GM12878 (cell line): ENCODE results near the gene LAMA5. TPM values are rescaled to one million over a fixed set of nuclear protein-coding genes. Genes with fewer than 3 reads are reported as not detected.

Experiments used
- ATAC-seq: fragments of 200-7000 bp; cut with Tn5 transposase; 3 replicates; pipeline ENCODE4 v1.9.1; 2020; ENCODE audit warnings: mild to moderate bottlenecking, moderate library complexity
- BruUV-seq: library from RNA; stranded (reverse); fragments of 400-500 nt; replicated peaks from 2 replicates; lab custom pipeline; 2021; lab: Mats Ljungman, UMichigan
- CTCF ChIA-PET: fragments of 300-600 bp; sonication (Branson Sonifier 250); formaldehyde crosslinking; extraction: SDS; loops from one replicate; lab custom pipeline; 2021; ENCODE audit warnings: inconsistent platforms; lab: Yijun Ruan, JAX
- POLR2A ChIA-PET: fragments of 350-600 bp; formaldehyde crosslinking; extraction: SDS; loops from one replicate; lab custom pipeline; 2021; ENCODE audit warnings: inconsistent platforms; lab: Charles Lee
- RAD21 ChIA-PET: fragments of 300-600 bp; sonication (Branson Sonifier 250); formaldehyde crosslinking; loops from one replicate; lab custom pipeline; 2023; ENCODE audit warnings: antibody characterized with exemption; ENCODE audit not compliant: unreplicated experiment; lab: Charles Lee
- SMC1A ChIA-PET: fragments of 300-600 bp; sonication (Branson Sonifier 250); formaldehyde crosslinking; loops from one replicate; lab custom pipeline; 2023; ENCODE audit not compliant: unreplicated experiment, uncharacterized antibody; lab: Charles Lee
- DNase-seq: peaks from one replicate; pipeline ENCODE4 v3.0.0-alpha.2; 2011; ENCODE audit warnings: low read depth, low spot score
- FAIRE-seq: peaks from 3 replicates; lab custom pipeline; 2011; peaks lifted over from hg19 to GRCh38; lab: Jason Lieb, UNC
- H2AFZ ChIP-seq: 2 replicates; pipeline ENCODE4 v1.6.0; 2011; ENCODE audit warnings: low read depth, low read length, control low read depth; ENCODE audit not compliant: control insufficient read depth
- H3K27ac ChIP-seq: 2 replicates; pipeline ENCODE4 v1.5.1; 2011; ENCODE audit warnings: control low read depth; ENCODE audit not compliant: control insufficient read depth, insufficient read depth
- H3K27me3 ChIP-seq, 2 experiments: replicated peaks in 1 of 2; 2 replicates each; pipeline versions ENCODE4 v1.6.0 to v1.6.1; 2011; ENCODE audit warnings: low read length in 1 of 2; ENCODE audit not compliant: control insufficient read depth in 2 of 2, insufficient read depth in 2 of 2
- H3K36me3 ChIP-seq, 2 experiments: 2 replicates each; pipeline ENCODE4 v1.5.1; 2011; ENCODE audit warnings: low read length in 1 of 2; ENCODE audit not compliant: control insufficient read depth in 2 of 2, insufficient read depth in 2 of 2
- H3K4me1 ChIP-seq: 2 replicates; pipeline ENCODE4 v1.6.1; 2011; ENCODE audit warnings: mild to moderate bottlenecking, low read length, moderate library complexity, mixed read lengths; ENCODE audit not compliant: control insufficient read depth, insufficient read depth
- H3K4me2 ChIP-seq: 2 replicates; pipeline ENCODE4 v1.6.0; 2011; ENCODE audit warnings: control low read depth; ENCODE audit not compliant: control insufficient read depth, insufficient read depth
- H3K4me3 ChIP-seq: fragments of 200-600 bp; sonication (generic); 2 replicates; pipeline ENCODE4 v1.5.1; 2016
- H3K79me2 ChIP-seq: 2 replicates; pipeline ENCODE4 v1.6.0; 2011; ENCODE audit warnings: low read length; ENCODE audit not compliant: control insufficient read depth, insufficient read depth
- H3K9ac ChIP-seq: 2 replicates; pipeline ENCODE4 v1.8.0; 2011; ENCODE audit warnings: low read length, control low read depth, mixed read lengths; ENCODE audit not compliant: control insufficient read depth, insufficient read depth
- H3K9me3 ChIP-seq: replicated peaks from 3 replicates; pipeline ENCODE4 v1.5.1; 2011; ENCODE audit warnings: mild to moderate bottlenecking, low read length; ENCODE audit not compliant: control insufficient read depth, insufficient read depth
- H4K20me1 ChIP-seq: 2 replicates; pipeline ENCODE4 v1.6.0; 2011; ENCODE audit not compliant: control insufficient read depth, insufficient read depth
- BCL11A ChIP-seq: IDR thresholded peaks from 2 replicates; pipeline ENCODE4 v1.6.1; 2011; ENCODE audit warnings: low read depth, low read length
- CHD1 ChIP-seq: IDR thresholded peaks from 2 replicates; pipeline ENCODE4 v1.6.1; 2012; ENCODE audit warnings: low read depth, low read length, improper control_type of control experiment
- DPF2 ChIP-seq: fragments of 450-650 bp; IDR thresholded peaks from 2 replicates; pipeline ENCODE4 v1.6.1; 2017; ENCODE audit warnings: mild to moderate bottlenecking
- ESRRA ChIP-seq: IDR thresholded peaks from 2 replicates; pipeline ENCODE4 v1.6.1; 2012; ENCODE audit warnings: mild to moderate bottlenecking, low read length, improper control_type of control experiment
- FOXM1 ChIP-seq: IDR thresholded peaks from 2 replicates; pipeline ENCODE4 v1.6.1; 2012; ENCODE audit warnings: low read depth, mild to moderate bottlenecking, inconsistent platforms, low read length, moderate library complexity
- IRF4 ChIP-seq: IDR thresholded peaks from 2 replicates; pipeline ENCODE4 v1.6.1; 2011; ENCODE audit warnings: low read depth, low read length
- LARP7 ChIP-seq: fragments of 450-650 bp; IDR thresholded peaks from 2 replicates; pipeline ENCODE4 v1.6.1; 2017; ENCODE audit warnings: mild to moderate bottlenecking
- NFIC ChIP-seq: IDR thresholded peaks from 2 replicates; pipeline ENCODE4 v1.6.1; 2012; ENCODE audit warnings: low read depth, mild to moderate bottlenecking, inconsistent platforms, low read length, moderate library complexity
- RAD21 ChIP-seq: IDR thresholded peaks from 2 replicates; pipeline ENCODE4 v1.6.1; 2011; ENCODE audit warnings: mild to moderate bottlenecking, low read depth, low read length, moderate library complexity; ENCODE audit not compliant: insufficient read depth
- SMARCA5 ChIP-seq: fragments of 450-650 bp; IDR thresholded peaks from 2 replicates; pipeline ENCODE4 v1.6.1; 2017; ENCODE audit warnings: mild to moderate bottlenecking
- SPI1 ChIP-seq: IDR thresholded peaks from 2 replicates; pipeline ENCODE4 v1.6.1; 2011; ENCODE audit warnings: low read depth, mild to moderate bottlenecking, low read length, moderate library complexity, borderline replicate concordance; ENCODE audit not compliant: insufficient read depth
- STAT1 ChIP-seq: fragments of 450-650 bp; conservative IDR thresholded peaks from 2 replicates; pipeline ENCODE4 v1.6.1; 2014; ENCODE audit warnings: antibody characterized with exemption, mild to moderate bottlenecking
- SUZ12 ChIP-seq: fragments of 200-600 bp; sonication (generic); IDR thresholded peaks from one replicate; pipeline ENCODE4 v1.6.1; 2018; ENCODE audit warnings: antibody characterized with exemption, mild to moderate bottlenecking; ENCODE audit not compliant: unreplicated experiment
- TAF1 ChIP-seq: IDR thresholded peaks from 2 replicates; pipeline ENCODE4 v1.6.1; 2011; ENCODE audit warnings: mild to moderate bottlenecking, low read depth, low read length, borderline replicate concordance
- TCF3 ChIP-seq: IDR thresholded peaks from 2 replicates; pipeline ENCODE4 v1.6.1; 2012; ENCODE audit warnings: low read depth, mild to moderate bottlenecking, low read length, borderline replicate concordance; ENCODE audit not compliant: insufficient read depth
- ZBTB33 ChIP-seq: fragments of 450-650 bp; IDR thresholded peaks from 2 replicates; pipeline ENCODE4 v1.6.1; 2017; ENCODE audit warnings: mild to moderate bottlenecking
- WGBS: methylation state at CpG from one replicate; pipeline ENCODE4 v1.1.6; 2016; ENCODE audit warnings: low lambda C conversion rate; ENCODE audit not compliant: insufficient replicate concordance, insufficient coverage; ENCODE audit errors: missing lambda C conversion rate; 5-methylcytosine and 5-hydroxymethylcytosine counted together
- in situ Hi-C: fragments of 300-500 bp; cut with MboI; formaldehyde crosslinking; loops from 9 replicates; pipeline ENCODE4 v1.14.3; 2018; ENCODE audit warnings: mixed read lengths
- intact Hi-C: fragments of 100-400 bp; cut with micrococcal nuclease; formaldehyde crosslinking; loops from one replicate; pipeline ENCODE4 v1.14.2; 2022; ENCODE audit not compliant: unreplicated experiment
- polyA plus RNA-seq, 11 experiments: library from polyadenylated mRNA; depleted of rRNA in 4 of 11; unstranded in 6 of 11; stranded (reverse) in 5 of 11; fragments of >200 nt; fragmentation: Nextera tagmentation in 4 of 11; fragmentation: Illumina TruSeq in 1 of 11; extraction: Ambion mirVana in 4 of 11; extraction: Trizol in 1 of 11; gene quantifications; 1 replicate in 1 of 11; 2 replicates in 10 of 11; pipeline versions ENCODE4 v1.2.1 to v1.2.3, GENCODE V29; 2011 to 2016; ENCODE audit warnings: inconsistent platforms in 2 of 11, missing spikeins in 2 of 11, low read depth in 1 of 11
- total RNA-seq, 4 experiments: library from RNA; depleted of rRNA in 3 of 4; stranded (reverse); fragments of >200 nt in 3 of 4; fragmentation: Illumina TruSeq in 1 of 4; extraction: Trizol in 1 of 4; gene quantifications; 2 replicates each; pipeline versions ENCODE4 v1.2.1 to v1.2.3, GENCODE V29; 2013 to 2021
- TF ChIP-seq, protein P1 (sequence below): fragments of 450-650 bp; IDR thresholded peaks from 2 replicates; pipeline ENCODE4 v1.6.1; 2018; ENCODE audit warnings: borderline replicate concordance, mild to moderate bottlenecking; ENCODE audit not compliant: partially characterized antibody
- TF ChIP-seq, protein P2 (sequence below): fragments of 450-650 bp; IDR thresholded peaks from 2 replicates; pipeline ENCODE4 v1.6.1; 2016; ENCODE audit warnings: mild to moderate bottlenecking

Gene LAMA5
- total and polyA plus RNA-seq, 10 of the 15 experiments (the other 5 are each of a cell fraction or from before 2014, with no cell fraction given): 0.09 to 3.1 (median 1.6) TPM; not detected in 3

DNA sequence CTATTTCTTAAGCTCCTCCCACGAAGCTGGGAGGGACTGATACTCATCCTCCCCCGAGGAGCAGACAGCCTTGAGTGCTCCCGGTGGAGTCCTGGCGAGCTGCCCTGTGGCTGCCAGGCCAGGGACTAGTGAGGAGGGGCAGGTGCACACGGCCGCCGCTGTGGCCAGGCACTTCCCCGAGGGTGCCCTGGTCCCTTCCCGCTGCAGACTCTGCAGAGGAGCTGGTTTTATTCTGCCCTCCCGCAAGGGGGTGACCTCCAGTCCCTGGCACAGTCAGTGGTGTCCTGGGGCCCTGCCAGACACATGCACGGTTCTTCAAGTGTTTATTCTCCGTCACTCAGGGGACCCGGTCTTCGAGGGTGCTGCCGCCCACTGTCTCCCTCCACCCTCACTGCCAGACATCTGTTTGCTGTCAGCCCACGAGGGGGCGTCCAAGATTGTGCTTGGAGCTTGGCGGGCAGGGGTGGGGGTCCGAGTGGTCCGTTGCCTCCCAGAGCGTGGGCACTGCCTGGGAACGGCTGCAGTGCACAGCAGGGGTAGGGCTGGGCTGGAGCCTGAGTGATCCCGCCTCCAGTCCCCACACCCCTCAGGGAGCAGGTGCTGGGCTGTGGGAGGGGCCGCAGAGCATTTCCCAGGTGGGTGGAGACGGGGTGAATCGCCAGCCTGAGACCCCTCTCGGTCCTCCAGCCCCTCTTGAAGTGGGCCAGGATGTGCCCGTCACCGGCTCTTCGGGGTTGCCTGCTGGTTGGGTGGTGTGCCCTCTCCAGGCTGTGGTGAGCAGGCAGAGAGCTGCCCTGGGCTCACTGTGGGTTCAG lies 43.0 kb upstream of the LAMA5 start:
- DNase-seq: no peak
- TF ChIP-seq TCF3 (no peak), IRF4 (no peak), RAD21 (peak; percentile 49), NFIC (no peak), STAT1 (no peak), DPF2 (0 out of 2 replicates have a peak, but pooled peaks have one; percentile 24), ZBTB33 (no peak), ESRRA (no peak), SUZ12 (no peak), SMARCA5 (0 out of 2 replicates have a peak, but pooled peaks have one; percentile 25), SPI1 (no peak), TAF1 (no peak), BCL11A (no peak), CHD1 (no peak), LARP7 (peak; percentile 48; the same call in 1 of the 2 replicates), FOXM1 (no peak)
- TF ChIP-seq, protein P1, sequence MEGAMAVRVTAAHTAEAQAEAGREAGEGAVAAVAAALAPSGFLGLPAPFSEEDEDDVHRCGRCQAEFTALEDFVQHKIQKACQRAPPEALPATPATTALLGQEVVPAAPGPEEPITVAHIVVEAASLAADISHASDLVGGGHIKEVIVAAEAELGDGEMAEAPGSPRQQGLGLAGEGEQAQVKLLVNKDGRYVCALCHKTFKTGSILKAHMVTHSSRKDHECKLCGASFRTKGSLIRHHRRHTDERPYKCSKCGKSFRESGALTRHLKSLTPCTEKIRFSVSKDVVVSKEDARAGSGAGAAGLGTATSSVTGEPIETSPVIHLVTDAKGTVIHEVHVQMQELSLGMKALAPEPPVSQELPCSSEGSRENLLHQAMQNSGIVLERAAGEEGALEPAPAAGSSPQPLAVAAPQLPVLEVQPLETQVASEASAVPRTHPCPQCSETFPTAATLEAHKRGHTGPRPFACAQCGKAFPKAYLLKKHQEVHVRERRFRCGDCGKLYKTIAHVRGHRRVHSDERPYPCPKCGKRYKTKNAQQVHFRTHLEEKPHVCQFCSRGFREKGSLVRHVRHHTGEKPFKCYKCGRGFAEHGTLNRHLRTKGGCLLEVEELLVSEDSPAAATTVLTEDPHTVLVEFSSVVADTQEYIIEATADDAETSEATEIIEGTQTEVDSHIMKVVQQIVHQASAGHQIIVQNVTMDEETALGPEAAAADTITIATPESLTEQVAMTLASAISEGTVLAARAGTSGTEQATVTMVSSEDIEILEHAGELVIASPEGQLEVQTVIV: no peak
- TF ChIP-seq, protein P2, sequence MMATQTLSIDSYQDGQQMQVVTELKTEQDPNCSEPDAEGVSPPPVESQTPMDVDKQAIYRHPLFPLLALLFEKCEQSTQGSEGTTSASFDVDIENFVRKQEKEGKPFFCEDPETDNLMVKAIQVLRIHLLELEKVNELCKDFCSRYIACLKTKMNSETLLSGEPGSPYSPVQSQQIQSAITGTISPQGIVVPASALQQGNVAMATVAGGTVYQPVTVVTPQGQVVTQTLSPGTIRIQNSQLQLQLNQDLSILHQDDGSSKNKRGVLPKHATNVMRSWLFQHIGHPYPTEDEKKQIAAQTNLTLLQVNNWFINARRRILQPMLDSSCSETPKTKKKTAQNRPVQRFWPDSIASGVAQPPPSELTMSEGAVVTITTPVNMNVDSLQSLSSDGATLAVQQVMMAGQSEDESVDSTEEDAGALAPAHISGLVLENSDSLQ: peak; percentile 44; the same call in 1 of the 2 replicates

More for the DNA sequence above, 43.0 kb upstream of the LAMA5 start:
- FAIRE-seq: peak; percentile 35
- H3K9ac ChIP-seq: no peak overlapping the region
- in situ Hi-C loops: no loop called here
- H3K79me2 ChIP-seq: peaks cover 13% of the 10 kb centered on the region
- POLR2A ChIA-PET: interaction anchor here (1.3 kb wide), 1 partner anchor 23 kb away, joined by 5 read pairs; the partner anchor contains the start of gene RPS21
- no peak overlapping the region for H3K27ac ChIP-seq
- BruUV-seq: no TSS peak
- 6% methylated on average over 30 of the region's 30 CpGs for WGBS
- SMC1A ChIA-PET: interaction anchor here (0.7 to 1.7 kb wide), 5 partner anchors 24 to 398 kb away, joined by 3 to 4 read pairs (median 4); no protein-coding TSS in a partner anchor
- peaks cover 12% of the 10 kb centered on the region for H3K4me1 ChIP-seq
- peak; percentile 20 for ATAC-seq
- RAD21 ChIA-PET: interaction anchor here (1.1 to 1.8 kb wide), 4 partner anchors 89 to 382 kb away, joined by 3 to 6 read pairs (median 5); no protein-coding TSS in a partner anchor
- H3K4me3 ChIP-seq: no peak overlapping the region
- CTCF ChIA-PET: interaction anchor here (0.6 to 4.2 kb wide), 13 partner anchors 11 to 398 kb away, joined by 3 to 23 read pairs (median 4); no protein-coding TSS in a partner anchor
- no peak overlapping the region; the same call in 1 of the 2 replicates for H2AFZ ChIP-seq
- intact Hi-C loops: loop anchor here (5.0 kb wide), 1 partner anchor 382 kb away; no protein-coding TSS in a partner anchor
- no peaks in the 10 kb centered on the region for H4K20me1 ChIP-seq
- H3K36me3 ChIP-seq: no peaks in the 10 kb centered on the region
- peak overlapping the region; percentile 35; the same call in 1 of the 2 replicates for H3K4me2 ChIP-seq
- no peaks in the 10 kb centered on the region for H3K9me3 ChIP-seq
- H3K27me3 ChIP-seq: no peaks in the 10 kb centered on the region
